ENCODE results near the gene PNKD.

PNKD gene

GRCh38 chr2:218364196-218364595 is 93.9 kb downstream of the PNKD start:
- WGBS (ENCODE audit: extremely low coverage, insufficient coverage, insufficient read length), result no CpG with 5 or more reads among the region's 6 CpGs
- Histone ChIP-seq H2BK120ac (ENCODE audit: insufficient read depth, low read length, poor library complexity) (no peak overlapping the region), H4K8ac (ENCODE audit: low read depth, low read length) (no peak overlapping the region)

GRCh38 chr2:218366621-218367414 is 96.5 kb downstream of the PNKD start:
- H3K9me3 ChIP-seq (ENCODE audit: insufficient read depth, low read depth, low read length), result peaks cover 4% of the 10 kb centered on the region
- no CpG with 5 or more reads among the region's 9 CpGs for WGBS (ENCODE audit: extremely low coverage, insufficient coverage, insufficient read length)
- H3K79me1 ChIP-seq (ENCODE audit: low read length), result peaks cover 6% of the 10 kb centered on the region
- no peaks in the 10 kb centered on the region for H3K27me3 ChIP-seq (ENCODE audit: insufficient read depth, low read length)
- no peak overlapping the region for H2BK120ac ChIP-seq (ENCODE audit: insufficient read depth, low read length, poor library complexity)
- peaks cover 0 to 8% of the 10 kb centered on the region in 2 experiments for H3K4me1 ChIP-seq (ENCODE audit: control insufficient read depth in 1 of 2, insufficient read depth in 2 of 2, low read length in 2 of 2)
- no peak overlapping the region for H3K9ac ChIP-seq (ENCODE audit: low read length)
- no peaks in the 10 kb centered on the region for H3K36me3 ChIP-seq (ENCODE audit: control insufficient read depth in 1 of 2, insufficient read depth in 2 of 2, low read length in 2 of 2)
- H3K79me2 ChIP-seq (ENCODE audit: control insufficient read depth, insufficient read depth, low read length, poor library complexity), result peaks cover 3% of the 10 kb centered on the region
- H2AFZ ChIP-seq (ENCODE audit: insufficient read depth, low read length, poor library complexity), result no peak overlapping the region
- peak; percentile 56 to 63 for DNase-seq
- peak overlapping the region; percentile 94 for H4K8ac ChIP-seq (ENCODE audit: low read depth, low read length)
- H4K12ac ChIP-seq (ENCODE audit: low read depth, low read length), result peak overlapping the region; percentile 32
- no peak overlapping the region for H3K4me2 ChIP-seq (ENCODE audit: low read length)
- no peak overlapping the region for H3K23ac ChIP-seq (ENCODE audit: low read length)
- H3K27ac ChIP-seq (ENCODE audit: low read depth, low read length), result no peak overlapping the region
- no peak overlapping the region for H3K18ac ChIP-seq (ENCODE audit: low read length)
- no peak overlapping the region for H3K4me3 ChIP-seq (ENCODE audit: low read depth, low read length)
- H2AK5ac ChIP-seq (ENCODE audit: low read length), result peak overlapping the region; percentile 27
- H4K91ac ChIP-seq (ENCODE audit: low read depth, low read length), result peak overlapping the region; percentile 90
- no peak overlapping the region for H3K14ac ChIP-seq (ENCODE audit: low read length)
- no peak overlapping the region for H3K4ac ChIP-seq (ENCODE audit: low read depth, low read length)
- no peak overlapping the region for H2BK12ac ChIP-seq (ENCODE audit: low read length)
- H2BK5ac ChIP-seq (ENCODE audit: low read depth, low read length, poor library complexity), result no peak overlapping the region

More at GRCh38 chr2:218364196-218364595, 93.9 kb downstream of the PNKD start:
- Histone ChIP-seq H3K79me2 (ENCODE audit: control insufficient read depth, insufficient read depth, low read length, poor library complexity) (peaks cover 3% of the 10 kb centered on the region), H3K36me3 (ENCODE audit: control insufficient read depth in 1 of 2, insufficient read depth in 2 of 2, low read length in 2 of 2) (no peaks in the 10 kb centered on the region), H3K79me1 (ENCODE audit: low read length) (peaks cover 6% of the 10 kb centered on the region), H2AK5ac (ENCODE audit: low read length) (no peak overlapping the region), H4K91ac (ENCODE audit: low read depth, low read length) (no peak overlapping the region), H2BK5ac (ENCODE audit: low read depth, low read length, poor library complexity) (no peak overlapping the region), H3K4me3 (ENCODE audit: low read depth, low read length) (no peak overlapping the region), H3K9me3 (ENCODE audit: insufficient read depth, low read depth, low read length) (peaks cover 4% of the 10 kb centered on the region), H3K14ac (ENCODE audit: low read length) (no peak overlapping the region), H3K27me3 (ENCODE audit: insufficient read depth, low read length) (no peaks in the 10 kb centered on the region), H4K12ac (ENCODE audit: low read depth, low read length) (no peak overlapping the region), H3K4me2 (ENCODE audit: low read length) (no peak overlapping the region), H2AFZ (ENCODE audit: insufficient read depth, low read length, poor library complexity) (no peak overlapping the region), H3K4me1 (ENCODE audit: control insufficient read depth in 1 of 2, insufficient read depth in 2 of 2, low read length in 2 of 2) (peaks cover 0 to 13% of the 10 kb centered on the region in 2 experiments), H3K27ac (ENCODE audit: low read depth, low read length) (no peak overlapping the region), H3K18ac (ENCODE audit: low read length) (no peak overlapping the region), H3K23ac (ENCODE audit: low read length) (no peak overlapping the region), H2BK12ac (ENCODE audit: low read length) (no peak overlapping the region), H3K9ac (ENCODE audit: low read length) (no peak overlapping the region), H3K4ac (ENCODE audit: low read depth, low read length) (no peak overlapping the region)
- DNase-seq, result no peak

DNA sequence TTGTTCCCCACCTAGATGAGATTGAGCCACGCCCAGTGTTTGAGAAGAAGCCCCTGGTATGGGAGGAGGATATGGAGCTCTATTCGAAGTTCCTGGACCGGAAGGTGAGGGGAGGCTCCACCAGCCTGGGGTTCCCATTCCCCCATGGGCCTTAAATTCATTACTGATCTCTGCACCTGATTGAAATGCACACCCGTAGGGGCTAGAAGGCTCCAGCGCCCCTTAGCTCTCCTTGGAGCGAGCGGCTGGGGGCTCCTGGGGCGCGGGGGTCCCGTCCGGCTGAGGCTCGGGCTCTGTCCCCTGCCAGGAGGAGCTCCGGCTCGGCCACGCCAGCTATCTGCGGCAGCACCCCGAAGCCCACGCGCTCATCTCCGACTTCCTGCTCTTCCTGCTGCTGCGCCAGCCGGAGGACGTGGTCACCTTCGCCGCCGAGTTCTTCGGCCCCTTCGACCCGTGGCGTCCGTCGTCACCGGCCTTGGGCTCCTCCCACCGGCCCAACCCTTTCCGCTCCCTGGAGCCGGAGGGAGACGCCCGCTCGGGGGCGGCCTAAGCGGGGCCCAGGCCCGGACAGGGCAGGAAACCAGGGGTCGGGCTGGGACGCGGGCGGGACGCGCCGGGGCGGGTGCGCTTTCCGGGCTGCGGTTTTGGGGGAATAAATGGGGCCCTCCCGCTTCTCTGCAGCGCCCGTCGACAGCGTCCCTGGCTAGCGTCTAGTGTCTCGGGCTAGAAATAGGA is 97.3 kb downstream of the PNKD start:
- peaks cover 3% of the 10 kb centered on the region for H3K79me2 ChIP-seq (ENCODE audit: control insufficient read depth, insufficient read depth, low read length, poor library complexity)
- no peaks in the 10 kb centered on the region for H3K27me3 ChIP-seq (ENCODE audit: insufficient read depth, low read length)
- H2AK5ac ChIP-seq (ENCODE audit: low read length), result peak overlapping the region; percentile 27
- H2AFZ ChIP-seq (ENCODE audit: insufficient read depth, low read length, poor library complexity), result peak overlapping the region; percentile 71
- no peak overlapping the region for H2BK5ac ChIP-seq (ENCODE audit: low read depth, low read length, poor library complexity)
- H4K12ac ChIP-seq (ENCODE audit: low read depth, low read length), result peak overlapping the region; percentile 65
- peak overlapping the region; percentile 29 for H2BK12ac ChIP-seq (ENCODE audit: low read length)
- peak overlapping the region; percentile 63 for H3K4me3 ChIP-seq (ENCODE audit: low read depth, low read length)
- peak overlapping the region; percentile 62 for H2BK120ac ChIP-seq (ENCODE audit: insufficient read depth, low read length, poor library complexity)
- H3K4me1 ChIP-seq (ENCODE audit: control insufficient read depth in 1 of 2, insufficient read depth in 2 of 2, low read length in 2 of 2), result peaks cover 0 to 5% of the 10 kb centered on the region in 2 experiments
- DNase-seq, result peak; percentile 79 to 88
- peak overlapping the region; percentile 60 for H3K4me2 ChIP-seq (ENCODE audit: low read length)
- H3K36me3 ChIP-seq (ENCODE audit: control insufficient read depth in 1 of 2, insufficient read depth in 2 of 2, low read length in 2 of 2), result no peaks in the 10 kb centered on the region
- H4K91ac ChIP-seq (ENCODE audit: low read depth, low read length), result peak overlapping the region; percentile 90
- H3K14ac ChIP-seq (ENCODE audit: low read length), result peak overlapping the region; percentile 76
- H4K8ac ChIP-seq (ENCODE audit: low read depth, low read length), result peak overlapping the region; percentile 94
- no peak overlapping the region for H3K23ac ChIP-seq (ENCODE audit: low read length)
- no CpG with 5 or more reads among the region's 60 CpGs for WGBS (ENCODE audit: extremely low coverage, insufficient coverage, insufficient read length)
- no peak overlapping the region for H3K9ac ChIP-seq (ENCODE audit: low read length)
- H3K18ac ChIP-seq (ENCODE audit: low read length), result peak overlapping the region; percentile 78
- peaks cover 4% of the 10 kb centered on the region for H3K9me3 ChIP-seq (ENCODE audit: insufficient read depth, low read depth, low read length)
- H3K79me1 ChIP-seq (ENCODE audit: low read length), result peaks cover 6% of the 10 kb centered on the region
- H3K4ac ChIP-seq (ENCODE audit: low read depth, low read length), result peak overlapping the region; percentile 48
- no peak overlapping the region for H3K27ac ChIP-seq (ENCODE audit: low read depth, low read length)

GRCh38 chr2:218368150-218368528 is 97.8 kb downstream of the PNKD start:
- H3K18ac ChIP-seq (ENCODE audit: low read length), result no peak overlapping the region
- H3K79me1 ChIP-seq (ENCODE audit: low read length), result peaks cover 6% of the 10 kb centered on the region
- peak overlapping the region; percentile 60 for H3K4me2 ChIP-seq (ENCODE audit: low read length)
- no peaks in the 10 kb centered on the region for H3K36me3 ChIP-seq (ENCODE audit: control insufficient read depth in 1 of 2, insufficient read depth in 2 of 2, low read length in 2 of 2)
- H2AFZ ChIP-seq (ENCODE audit: insufficient read depth, low read length, poor library complexity), result peak overlapping the region; percentile 49
- no peak for DNase-seq
- H3K4me1 ChIP-seq (ENCODE audit: control insufficient read depth in 1 of 2, insufficient read depth in 2 of 2, low read length in 2 of 2), result peaks cover 0 to 5% of the 10 kb centered on the region in 2 experiments
- H3K23ac ChIP-seq (ENCODE audit: low read length), result no peak overlapping the region
- peaks cover 2% of the 10 kb centered on the region for H3K9me3 ChIP-seq (ENCODE audit: insufficient read depth, low read depth, low read length)
- no peak overlapping the region for H2BK12ac ChIP-seq (ENCODE audit: low read length)
- H3K4ac ChIP-seq (ENCODE audit: low read depth, low read length), result no peak overlapping the region
- H4K91ac ChIP-seq (ENCODE audit: low read depth, low read length), result peak overlapping the region; percentile 33
- H3K14ac ChIP-seq (ENCODE audit: low read length), result peak overlapping the region; percentile 33
- no peak overlapping the region for H3K9ac ChIP-seq (ENCODE audit: low read length)
- H3K79me2 ChIP-seq (ENCODE audit: control insufficient read depth, insufficient read depth, low read length, poor library complexity), result peaks cover 3% of the 10 kb centered on the region
- no peak overlapping the region for H2BK5ac ChIP-seq (ENCODE audit: low read depth, low read length, poor library complexity)
- WGBS (ENCODE audit: extremely low coverage, insufficient coverage, insufficient read length), result no CpG with 5 or more reads among the region's 21 CpGs
- H3K4me3 ChIP-seq (ENCODE audit: low read depth, low read length), result peak overlapping the region; percentile 63
- peak overlapping the region; percentile 34 for H2BK120ac ChIP-seq (ENCODE audit: insufficient read depth, low read length, poor library complexity)
- H3K27ac ChIP-seq (ENCODE audit: low read depth, low read length), result no peak overlapping the region
- H3K27me3 ChIP-seq (ENCODE audit: insufficient read depth, low read length), result no peaks in the 10 kb centered on the region
- H4K12ac ChIP-seq (ENCODE audit: low read depth, low read length), result peak overlapping the region; percentile 65
- H4K8ac ChIP-seq (ENCODE audit: low read depth, low read length), result peak overlapping the region; percentile 94
- no peak overlapping the region for H2AK5ac ChIP-seq (ENCODE audit: low read length)
